Measurements from ENCODE around the gene SLIT3. TPM values are rescaled to one million over a fixed set of nuclear protein-coding genes. Genes with fewer than 3 reads are reported as not detected.

SLIT3 gene
- polyA plus RNA-seq, 1 of the 3 experiments (the other 2 are of a cell fraction), result 119 TPM

DNA sequence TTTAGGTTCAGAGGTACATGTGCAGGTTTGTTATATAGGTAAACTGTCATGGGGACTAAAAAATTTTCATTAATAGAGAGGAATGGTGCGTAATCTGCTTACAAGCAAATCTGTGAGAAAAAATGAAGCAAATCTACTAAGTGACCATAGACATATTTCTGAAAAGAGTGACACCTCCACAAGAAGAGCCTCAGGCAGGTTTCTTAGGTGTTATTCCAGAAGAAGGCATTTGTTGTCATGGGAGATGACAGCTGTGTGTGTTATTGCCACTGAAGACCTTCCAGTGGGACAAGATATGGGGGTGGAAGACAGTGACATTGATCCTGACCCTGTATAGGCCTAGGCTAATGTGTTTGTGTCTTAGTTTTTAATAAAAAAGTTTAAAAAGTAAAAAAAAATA, 652.9 kb downstream of the SLIT3 start:
- WGBS (ENCODE audit: low lambda C conversion rate), result 93% methylated on average over 1 of the region's 1 CpG
- DNase-seq, result no peak
- TF ChIP-seq GATA2 (CRISPR knock-in tag; IDR thresholded peaks at IDR 0.05), result no peak

DNA sequence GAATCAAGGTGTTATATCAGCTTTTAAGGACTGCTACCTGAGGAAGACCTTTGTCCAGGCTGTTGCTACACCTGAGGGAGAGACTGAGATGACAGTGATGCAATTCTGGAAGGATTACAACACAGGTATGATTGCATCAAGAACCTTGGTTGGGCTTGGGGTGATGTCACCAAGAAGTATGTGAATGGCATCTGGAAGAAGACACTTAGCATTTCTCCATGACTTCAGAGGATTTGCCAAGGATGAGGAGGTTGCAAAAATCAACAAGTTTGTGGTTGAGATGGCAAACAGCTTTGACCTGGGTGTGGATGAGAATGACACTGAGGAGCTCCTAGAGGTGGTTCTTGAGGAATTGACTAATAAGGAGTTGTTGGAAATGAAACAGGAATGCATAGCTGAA, 653.9 kb downstream of the SLIT3 start:
- DNase-seq, result no peak

More for the DNA sequence above, 652.9 kb downstream of the SLIT3 start:
- H3K27ac ChIP-seq (ENCODE audit: low read depth in 2 of 2, low read length in 1 of 2), result no peak overlapping the region
- H3K9me2 ChIP-seq, result no peaks in the 10 kb centered on the region
- peaks cover 0 to 2% of the 10 kb centered on the region in 2 experiments for H3K36me3 ChIP-seq (replicated peaks in 1 of 2; ENCODE audit: control insufficient read depth in 1 of 2, insufficient read depth in 2 of 2, low read length in 1 of 2)
- H2AFZ ChIP-seq (ENCODE audit: low read depth), result no peak overlapping the region
- ChIA-PET POLR2A (no interaction called here), CTCF (no interaction called here)
- H3K9ac ChIP-seq, result no peak overlapping the region
- no peaks in the 10 kb centered on the region for H4K20me1 ChIP-seq (ENCODE audit: insufficient read depth)
- H3K4me1 ChIP-seq (ENCODE audit: control insufficient read depth in 1 of 2, insufficient read depth in 2 of 2, low read depth in 1 of 2, low read length in 1 of 2), result peaks cover 0 to 8% of the 10 kb centered on the region in 2 experiments; a peak in 1 of 4 replicates
- H3K79me2 ChIP-seq (ENCODE audit: insufficient read depth), result no peaks in the 10 kb centered on the region
- no peaks in the 10 kb centered on the region for H3K27me3 ChIP-seq (ENCODE audit: insufficient read depth)
- H3F3A ChIP-seq (replicated peaks; ENCODE audit: insufficient read depth), result no peaks in the 10 kb centered on the region
- H3K4me3 ChIP-seq (ENCODE audit: low read depth in 2 of 2, low read length in 1 of 2), result no peak overlapping the region
- H3K4me2 ChIP-seq, result no peak overlapping the region
- no peaks in the 10 kb centered on the region; the same call in 1 of the 2 replicates for H3K9me3 ChIP-seq

More for the DNA sequence above, 653.9 kb downstream of the SLIT3 start:
- Histone ChIP-seq H3K9ac (no peak overlapping the region), H4K20me1 (ENCODE audit: insufficient read depth) (no peaks in the 10 kb centered on the region), H3K4me1 (ENCODE audit: control insufficient read depth in 1 of 2, insufficient read depth in 2 of 2, low read depth in 1 of 2, low read length in 1 of 2) (peaks cover 0 to 2% of the 10 kb centered on the region in 2 experiments; a peak in 1 of 4 replicates), H3K9me2 (no peaks in the 10 kb centered on the region), H3K79me2 (ENCODE audit: insufficient read depth) (no peaks in the 10 kb centered on the region), H3K9me3 (no peaks in the 10 kb centered on the region; the same call in 1 of the 2 replicates), H3K4me2 (no peak overlapping the region), H3K4me3 (ENCODE audit: low read depth in 2 of 2, low read length in 1 of 2) (no peak overlapping the region), H2AFZ (ENCODE audit: low read depth) (no peak overlapping the region), H3K27ac (ENCODE audit: low read depth in 2 of 2, low read length in 1 of 2) (no peak overlapping the region), H3K36me3 (replicated peaks in 1 of 2; ENCODE audit: control insufficient read depth in 1 of 2, insufficient read depth in 2 of 2, low read length in 1 of 2) (no peaks in the 10 kb centered on the region), H3K27me3 (ENCODE audit: insufficient read depth) (no peaks in the 10 kb centered on the region), H3F3A (replicated peaks; ENCODE audit: insufficient read depth) (no peaks in the 10 kb centered on the region)
- CTCF ChIA-PET, result no interaction called here
- POLR2A ChIA-PET, result no interaction called here
- TF ChIP-seq TAF1 (IDR thresholded peaks at IDR 0.05; ENCODE audit: borderline replicate concordance, low read depth, low read length), result no peak
- no peak for TF ChIP-seq GABPA (IDR thresholded peaks at IDR 0.05; ENCODE audit: low read depth)
- TF ChIP-seq ELF1 (IDR thresholded peaks at IDR 0.05), result no peak
- TF ChIP-seq, protein P1, sequence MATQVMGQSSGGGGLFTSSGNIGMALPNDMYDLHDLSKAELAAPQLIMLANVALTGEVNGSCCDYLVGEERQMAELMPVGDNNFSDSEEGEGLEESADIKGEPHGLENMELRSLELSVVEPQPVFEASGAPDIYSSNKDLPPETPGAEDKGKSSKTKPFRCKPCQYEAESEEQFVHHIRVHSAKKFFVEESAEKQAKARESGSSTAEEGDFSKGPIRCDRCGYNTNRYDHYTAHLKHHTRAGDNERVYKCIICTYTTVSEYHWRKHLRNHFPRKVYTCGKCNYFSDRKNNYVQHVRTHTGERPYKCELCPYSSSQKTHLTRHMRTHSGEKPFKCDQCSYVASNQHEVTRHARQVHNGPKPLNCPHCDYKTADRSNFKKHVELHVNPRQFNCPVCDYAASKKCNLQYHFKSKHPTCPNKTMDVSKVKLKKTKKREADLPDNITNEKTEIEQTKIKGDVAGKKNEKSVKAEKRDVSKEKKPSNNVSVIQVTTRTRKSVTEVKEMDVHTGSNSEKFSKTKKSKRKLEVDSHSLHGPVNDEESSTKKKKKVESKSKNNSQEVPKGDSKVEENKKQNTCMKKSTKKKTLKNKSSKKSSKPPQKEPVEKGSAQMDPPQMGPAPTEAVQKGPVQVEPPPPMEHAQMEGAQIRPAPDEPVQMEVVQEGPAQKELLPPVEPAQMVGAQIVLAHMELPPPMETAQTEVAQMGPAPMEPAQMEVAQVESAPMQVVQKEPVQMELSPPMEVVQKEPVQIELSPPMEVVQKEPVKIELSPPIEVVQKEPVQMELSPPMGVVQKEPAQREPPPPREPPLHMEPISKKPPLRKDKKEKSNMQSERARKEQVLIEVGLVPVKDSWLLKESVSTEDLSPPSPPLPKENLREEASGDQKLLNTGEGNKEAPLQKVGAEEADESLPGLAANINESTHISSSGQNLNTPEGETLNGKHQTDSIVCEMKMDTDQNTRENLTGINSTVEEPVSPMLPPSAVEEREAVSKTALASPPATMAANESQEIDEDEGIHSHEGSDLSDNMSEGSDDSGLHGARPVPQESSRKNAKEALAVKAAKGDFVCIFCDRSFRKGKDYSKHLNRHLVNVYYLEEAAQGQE (IDR thresholded peaks at IDR 0.05; ENCODE audit: low read depth, low read length), result no peak
- TF ChIP-seq, protein P2, sequence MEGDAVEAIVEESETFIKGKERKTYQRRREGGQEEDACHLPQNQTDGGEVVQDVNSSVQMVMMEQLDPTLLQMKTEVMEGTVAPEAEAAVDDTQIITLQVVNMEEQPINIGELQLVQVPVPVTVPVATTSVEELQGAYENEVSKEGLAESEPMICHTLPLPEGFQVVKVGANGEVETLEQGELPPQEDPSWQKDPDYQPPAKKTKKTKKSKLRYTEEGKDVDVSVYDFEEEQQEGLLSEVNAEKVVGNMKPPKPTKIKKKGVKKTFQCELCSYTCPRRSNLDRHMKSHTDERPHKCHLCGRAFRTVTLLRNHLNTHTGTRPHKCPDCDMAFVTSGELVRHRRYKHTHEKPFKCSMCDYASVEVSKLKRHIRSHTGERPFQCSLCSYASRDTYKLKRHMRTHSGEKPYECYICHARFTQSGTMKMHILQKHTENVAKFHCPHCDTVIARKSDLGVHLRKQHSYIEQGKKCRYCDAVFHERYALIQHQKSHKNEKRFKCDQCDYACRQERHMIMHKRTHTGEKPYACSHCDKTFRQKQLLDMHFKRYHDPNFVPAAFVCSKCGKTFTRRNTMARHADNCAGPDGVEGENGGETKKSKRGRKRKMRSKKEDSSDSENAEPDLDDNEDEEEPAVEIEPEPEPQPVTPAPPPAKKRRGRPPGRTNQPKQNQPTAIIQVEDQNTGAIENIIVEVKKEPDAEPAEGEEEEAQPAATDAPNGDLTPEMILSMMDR (IDR thresholded peaks at IDR 0.05), result no peak
- TF ChIP-seq SIN3A (IDR thresholded peaks at IDR 0.05; ENCODE audit: borderline replicate concordance, low read depth, low read length), result no peak
- TF ChIP-seq MEF2A (IDR thresholded peaks at IDR 0.05; ENCODE audit: borderline replicate concordance, low read depth), result no peak
- no peak for TF ChIP-seq FOXJ3 (CRISPR knock-in tag; IDR thresholded peaks at IDR 0.05)
- no peak for TF ChIP-seq NFIC (IDR thresholded peaks at IDR 0.05; ENCODE audit: borderline replicate concordance)
- TF ChIP-seq, protein P3, sequence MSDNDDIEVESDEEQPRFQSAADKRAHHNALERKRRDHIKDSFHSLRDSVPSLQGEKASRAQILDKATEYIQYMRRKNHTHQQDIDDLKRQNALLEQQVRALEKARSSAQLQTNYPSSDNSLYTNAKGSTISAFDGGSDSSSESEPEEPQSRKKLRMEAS (IDR thresholded peaks at IDR 0.05; ENCODE audit: low read depth), result no peak
- TF ChIP-seq, protein P4, sequence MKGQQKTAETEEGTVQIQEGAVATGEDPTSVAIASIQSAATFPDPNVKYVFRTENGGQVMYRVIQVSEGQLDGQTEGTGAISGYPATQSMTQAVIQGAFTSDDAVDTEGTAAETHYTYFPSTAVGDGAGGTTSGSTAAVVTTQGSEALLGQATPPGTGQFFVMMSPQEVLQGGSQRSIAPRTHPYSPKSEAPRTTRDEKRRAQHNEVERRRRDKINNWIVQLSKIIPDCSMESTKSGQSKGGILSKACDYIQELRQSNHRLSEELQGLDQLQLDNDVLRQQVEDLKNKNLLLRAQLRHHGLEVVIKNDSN (IDR thresholded peaks at IDR 0.05; ENCODE audit: borderline replicate concordance, low read depth), result no peak
- TF ChIP-seq EZH2phosphoT487 (IDR thresholded peaks at IDR 0.05; ENCODE audit: borderline replicate concordance, low read depth), result no peak
- no peak for TF ChIP-seq RCOR1 (IDR thresholded peaks at IDR 0.05; ENCODE audit: low read length)
- no peak for TF ChIP-seq SMC3 (IDR thresholded peaks at IDR 0.05; ENCODE audit: low read depth, low read length)
- TF ChIP-seq, protein P5, sequence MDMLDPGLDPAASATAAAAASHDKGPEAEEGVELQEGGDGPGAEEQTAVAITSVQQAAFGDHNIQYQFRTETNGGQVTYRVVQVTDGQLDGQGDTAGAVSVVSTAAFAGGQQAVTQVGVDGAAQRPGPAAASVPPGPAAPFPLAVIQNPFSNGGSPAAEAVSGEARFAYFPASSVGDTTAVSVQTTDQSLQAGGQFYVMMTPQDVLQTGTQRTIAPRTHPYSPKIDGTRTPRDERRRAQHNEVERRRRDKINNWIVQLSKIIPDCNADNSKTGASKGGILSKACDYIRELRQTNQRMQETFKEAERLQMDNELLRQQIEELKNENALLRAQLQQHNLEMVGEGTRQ (IDR thresholded peaks at IDR 0.05; ENCODE audit: borderline replicate concordance, low read depth, low read length), result no peak
- no peak for TF ChIP-seq RXRA (IDR thresholded peaks at IDR 0.05; ENCODE audit: borderline replicate concordance, low read depth)
- no peak for TF ChIP-seq POLR2AphosphoS5 (IDR thresholded peaks at IDR 0.05; ENCODE audit: low read depth, low read length)

All from SK-N-SH (cell line).